ENCODE measurements around the gene SPINT2.

The SPINT2 gene

DNA sequence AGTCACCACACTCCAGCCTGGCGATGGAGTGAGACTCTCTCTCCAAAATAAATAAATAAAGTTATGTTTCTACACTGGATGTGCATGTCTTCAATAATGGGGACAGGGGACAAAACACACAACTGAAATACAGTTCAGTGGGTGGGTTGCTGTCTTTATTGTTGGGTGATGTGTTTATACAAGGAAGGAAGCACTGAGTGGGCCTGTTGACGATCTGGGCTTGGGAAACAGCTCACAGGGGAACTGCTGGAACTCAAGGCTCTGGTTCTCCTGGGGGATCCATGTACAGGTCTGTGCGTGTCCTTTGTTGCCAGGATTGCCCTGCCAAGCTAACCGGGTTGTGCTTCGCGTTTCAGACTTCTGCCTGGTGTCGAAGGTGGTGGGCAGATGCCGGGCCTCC lies 18.9 kb downstream of the SPINT2 start:
- WGBS, 2 experiments (ENCODE audit: insufficient coverage in 2 of 2): 97% methylated on average over 7 to 8 of the region's 8 CpGs
- Histone ChIP-seq H3K36me3 (ENCODE audit: control insufficient read depth, insufficient read depth, low read length) (no peaks in the 10 kb centered on the region), H3K9me3 (ENCODE audit: control insufficient read depth, low read length) (no peaks in the 10 kb centered on the region), H3K27ac (ENCODE audit: low read depth, low read length, severe bottlenecking) (no peak overlapping the region), H3K4me3 (ENCODE audit: extremely low read depth, insufficient read depth, low read length, poor library complexity, severe bottlenecking) (no peak overlapping the region), H3K4me1 (ENCODE audit: control insufficient read depth, insufficient read depth, low read length, poor library complexity, severe bottlenecking) (peaks cover 5% of the 10 kb centered on the region)

DNA sequence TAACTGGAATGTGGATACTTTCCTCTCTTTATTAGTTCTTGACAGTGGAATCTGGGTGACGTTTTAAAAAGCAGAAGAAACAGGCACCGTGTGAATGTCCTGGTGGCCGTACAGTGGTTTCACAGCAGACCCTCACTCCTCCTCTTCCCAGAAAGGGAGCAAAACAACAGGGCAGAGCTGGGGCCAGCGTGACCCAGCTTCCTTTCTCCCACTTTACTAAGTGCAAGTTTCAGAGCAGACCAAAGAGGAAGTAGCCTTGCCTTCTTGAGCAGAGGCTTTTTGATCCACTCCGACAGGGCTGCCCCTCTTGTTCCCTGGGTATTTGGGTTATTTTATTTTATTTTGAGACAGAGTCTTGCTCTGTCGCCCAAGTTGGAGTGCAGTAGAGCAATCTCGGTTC lies 20.0 kb downstream of the SPINT2 start:
- WGBS, 2 experiments (ENCODE audit: insufficient coverage in 2 of 2): 91 to 98% methylated on average over 6 to 7 of the region's 7 CpGs
- H3K9me3 ChIP-seq (ENCODE audit: control insufficient read depth, low read length): no peaks in the 10 kb centered on the region
- peaks cover under 1% of the 10 kb centered on the region for H3K36me3 ChIP-seq (ENCODE audit: control insufficient read depth, insufficient read depth, low read length)
- H3K27ac ChIP-seq (ENCODE audit: low read depth, low read length, severe bottlenecking): no peak overlapping the region
- H3K4me1 ChIP-seq (ENCODE audit: control insufficient read depth, insufficient read depth, low read length, poor library complexity, severe bottlenecking): peaks cover 3% of the 10 kb centered on the region
- H3K4me3 ChIP-seq (ENCODE audit: extremely low read depth, insufficient read depth, low read length, poor library complexity, severe bottlenecking): no peak overlapping the region

DNA sequence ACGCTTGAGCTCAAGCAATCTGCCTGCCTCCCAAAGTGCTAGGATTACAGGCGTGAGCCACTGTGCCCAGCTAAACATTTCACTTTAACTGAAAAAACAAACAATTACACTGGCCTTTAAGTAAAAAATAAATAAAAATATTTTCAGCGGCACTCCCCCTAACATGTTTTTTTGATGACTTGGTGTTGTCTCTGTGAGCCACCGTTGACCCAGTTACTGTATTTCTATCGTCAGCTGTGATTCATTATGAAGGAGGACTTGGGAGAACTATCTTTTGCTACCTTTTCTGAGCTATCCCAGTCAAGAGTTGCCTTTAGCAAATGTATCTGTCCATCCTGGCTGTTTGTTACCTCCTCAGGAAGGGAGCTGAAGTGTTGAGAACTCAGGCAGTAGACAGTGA lies 21.2 kb downstream of the SPINT2 start:
- Histone ChIP-seq H3K4me3 (ENCODE audit: extremely low read depth, insufficient read depth, low read length, poor library complexity, severe bottlenecking) (no peak overlapping the region), H3K4me1 (ENCODE audit: control insufficient read depth, insufficient read depth, low read length, poor library complexity, severe bottlenecking) (peaks cover 3% of the 10 kb centered on the region), H3K9me3 (ENCODE audit: control insufficient read depth, low read length) (no peaks in the 10 kb centered on the region), H3K36me3 (ENCODE audit: control insufficient read depth, insufficient read depth, low read length) (peaks cover 8% of the 10 kb centered on the region), H3K27ac (ENCODE audit: low read depth, low read length, severe bottlenecking) (no peak overlapping the region)
- WGBS, 2 experiments (ENCODE audit: insufficient coverage in 2 of 2): 93 to 100% methylated on average over 2 of the region's 5 CpGs

DNA sequence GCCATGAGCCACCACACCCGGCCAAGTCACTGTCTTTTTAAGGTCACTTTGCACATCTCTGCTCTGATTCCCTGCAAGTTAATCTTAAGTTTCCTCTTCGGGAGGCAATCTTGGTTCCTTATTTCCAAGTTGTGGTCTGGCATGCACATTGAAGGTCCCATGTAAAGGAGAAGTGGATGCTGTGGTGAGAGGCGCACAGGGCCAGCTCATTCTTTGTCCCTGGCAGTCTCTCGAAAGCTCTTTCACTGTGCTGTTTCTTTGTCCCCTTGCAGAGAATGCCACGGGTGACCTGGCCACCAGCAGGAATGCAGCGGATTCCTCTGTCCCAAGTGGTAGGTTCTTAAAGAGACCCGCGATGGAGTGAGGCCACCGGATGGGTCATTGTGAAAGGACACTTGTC lies 23.2 kb downstream of the SPINT2 start:
- peaks cover 8% of the 10 kb centered on the region for H3K36me3 ChIP-seq (ENCODE audit: control insufficient read depth, insufficient read depth, low read length)

DNA sequence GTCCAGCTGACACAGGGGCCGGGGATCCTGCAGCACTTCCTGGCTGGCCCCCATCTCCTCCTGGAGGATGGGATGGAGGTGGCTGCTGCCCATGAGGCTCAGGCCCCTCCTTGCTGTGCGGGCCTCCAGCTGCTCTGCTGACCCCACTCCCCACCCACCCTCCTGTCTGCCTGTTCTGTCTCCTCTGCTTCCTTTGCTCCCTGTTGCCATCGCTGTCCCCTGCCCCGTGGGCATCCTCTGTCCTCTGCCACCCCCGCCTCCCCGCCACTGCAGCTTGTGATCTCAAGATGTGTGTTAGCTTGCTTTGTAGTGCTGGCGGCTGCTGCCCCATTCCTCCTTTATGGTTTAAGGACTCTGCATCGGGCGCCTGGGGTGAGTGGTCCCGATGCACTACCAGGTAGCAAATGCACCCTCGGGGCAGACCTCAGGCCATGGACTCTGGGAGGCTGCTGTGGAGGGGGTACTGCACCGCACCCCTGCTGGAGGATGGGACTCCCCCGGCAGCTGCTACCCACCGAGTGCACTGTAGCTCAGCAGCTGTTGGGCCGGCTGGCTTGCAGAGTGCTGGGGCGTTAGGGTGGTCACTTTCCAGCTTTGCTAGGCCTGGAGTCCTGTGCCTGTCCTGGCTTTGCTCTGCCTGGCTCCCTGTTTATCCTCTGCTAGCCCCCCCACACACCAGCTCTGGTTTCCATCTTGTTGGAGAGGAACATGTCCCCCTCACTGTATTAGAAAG lies 23.9 kb downstream of the SPINT2 start:
- Histone ChIP-seq H3K9me3 (ENCODE audit: control insufficient read depth, low read length) (no peaks in the 10 kb centered on the region), H3K4me3 (ENCODE audit: extremely low read depth, insufficient read depth, low read length, poor library complexity, severe bottlenecking) (no peak overlapping the region), H3K27ac (ENCODE audit: low read depth, low read length, severe bottlenecking) (no peak overlapping the region), H3K36me3 (ENCODE audit: control insufficient read depth, insufficient read depth, low read length) (peaks cover 8% of the 10 kb centered on the region), H3K4me1 (ENCODE audit: control insufficient read depth, insufficient read depth, low read length, poor library complexity, severe bottlenecking) (peaks cover 9% of the 10 kb centered on the region)
- 88 to 97% methylated on average over 12 to 15 of the region's 16 CpGs for WGBS, 2 experiments (ENCODE audit: insufficient coverage in 2 of 2)

More for the DNA sequence above, 23.2 kb downstream of the SPINT2 start:
- no peaks in the 10 kb centered on the region for H3K9me3 ChIP-seq (ENCODE audit: control insufficient read depth, low read length)
- no peak overlapping the region for H3K27ac ChIP-seq (ENCODE audit: low read depth, low read length, severe bottlenecking)
- 92 to 95% methylated on average over 8 to 9 of the region's 9 CpGs for WGBS, 2 experiments (ENCODE audit: insufficient coverage in 2 of 2)
- H3K4me3 ChIP-seq (ENCODE audit: extremely low read depth, insufficient read depth, low read length, poor library complexity, severe bottlenecking): no peak overlapping the region
- H3K4me1 ChIP-seq (ENCODE audit: control insufficient read depth, insufficient read depth, low read length, poor library complexity, severe bottlenecking): peaks cover 9% of the 10 kb centered on the region

DNA sequence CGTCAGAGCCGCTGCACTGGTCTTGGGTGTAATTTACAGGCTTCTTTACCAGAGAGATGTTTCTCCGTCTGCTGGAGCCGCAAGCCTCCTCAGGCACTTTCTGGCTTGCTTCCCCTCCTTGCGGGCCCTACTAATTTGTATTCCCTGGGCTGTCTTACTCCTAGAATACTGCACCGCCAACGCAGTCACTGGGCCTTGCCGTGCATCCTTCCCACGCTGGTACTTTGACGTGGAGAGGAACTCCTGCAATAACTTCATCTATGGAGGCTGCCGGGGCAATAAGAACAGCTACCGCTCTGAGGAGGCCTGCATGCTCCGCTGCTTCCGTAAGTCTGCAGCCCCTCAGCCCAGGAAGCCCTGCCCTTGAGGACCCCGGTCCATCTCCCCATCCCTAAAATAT lies 25.6 kb downstream of the SPINT2 start:
- Histone ChIP-seq H3K36me3 (ENCODE audit: control insufficient read depth, insufficient read depth, low read length) (peaks cover 8% of the 10 kb centered on the region), H3K4me1 (ENCODE audit: control insufficient read depth, insufficient read depth, low read length, poor library complexity, severe bottlenecking) (peaks cover 5% of the 10 kb centered on the region), H3K9me3 (ENCODE audit: control insufficient read depth, low read length) (no peaks in the 10 kb centered on the region), H3K4me3 (ENCODE audit: extremely low read depth, insufficient read depth, low read length, poor library complexity, severe bottlenecking) (no peak overlapping the region), H3K27ac (ENCODE audit: low read depth, low read length, severe bottlenecking) (no peak overlapping the region)
- 96 to 97% methylated on average over 13 to 15 of the region's 15 CpGs for WGBS, 2 experiments (ENCODE audit: insufficient coverage in 2 of 2)

DNA sequence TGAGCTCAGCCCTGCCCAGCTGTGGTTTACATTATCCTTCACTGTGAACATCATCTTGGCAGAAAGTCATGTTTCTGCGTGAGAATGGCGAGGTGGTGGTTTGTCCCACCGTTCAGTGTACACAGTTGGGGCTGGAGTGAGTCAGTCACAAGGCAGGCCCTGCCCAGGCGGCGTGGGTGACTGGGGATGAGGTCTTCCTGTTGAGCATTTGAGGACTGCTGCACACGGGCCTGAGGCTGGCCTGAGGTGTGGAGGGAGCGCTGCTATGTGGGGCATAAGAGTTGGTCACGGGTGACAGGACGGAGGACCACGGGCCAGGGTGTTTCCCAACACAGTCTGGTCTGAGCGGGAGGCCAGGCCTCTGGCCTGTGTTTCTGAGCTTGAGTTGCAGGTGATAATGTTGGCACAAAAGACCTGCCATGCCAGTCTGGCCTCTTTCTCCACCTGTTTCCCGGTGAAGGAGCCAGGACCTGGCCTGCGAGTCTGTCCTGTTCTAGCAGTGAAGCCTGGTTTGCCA lies 26.3 kb downstream of the SPINT2 start:
- H3K4me1 ChIP-seq (ENCODE audit: control insufficient read depth, insufficient read depth, low read length, poor library complexity, severe bottlenecking): peaks cover 5% of the 10 kb centered on the region
- H3K36me3 ChIP-seq (ENCODE audit: control insufficient read depth, insufficient read depth, low read length): peaks cover 8% of the 10 kb centered on the region

DNA sequence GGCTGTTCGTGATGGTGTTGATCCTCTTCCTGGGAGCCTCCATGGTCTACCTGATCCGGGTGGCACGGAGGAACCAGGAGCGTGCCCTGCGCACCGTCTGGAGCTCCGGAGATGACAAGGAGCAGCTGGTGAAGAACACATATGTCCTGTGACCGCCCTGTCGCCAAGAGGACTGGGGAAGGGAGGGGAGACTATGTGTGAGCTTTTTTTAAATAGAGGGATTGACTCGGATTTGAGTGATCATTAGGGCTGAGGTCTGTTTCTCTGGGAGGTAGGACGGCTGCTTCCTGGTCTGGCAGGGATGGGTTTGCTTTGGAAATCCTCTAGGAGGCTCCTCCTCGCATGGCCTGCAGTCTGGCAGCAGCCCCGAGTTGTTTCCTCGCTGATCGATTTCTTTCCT lies 27.5 kb downstream of the SPINT2 start:
- WGBS, 2 experiments (ENCODE audit: insufficient coverage in 2 of 2): 85 to 92% methylated on average over 12 to 14 of the region's 15 CpGs
- peaks cover 1% of the 10 kb centered on the region for H3K9me3 ChIP-seq (ENCODE audit: control insufficient read depth, low read length)
- H3K27ac ChIP-seq (ENCODE audit: low read depth, low read length, severe bottlenecking): no peak overlapping the region
- H3K4me3 ChIP-seq (ENCODE audit: extremely low read depth, insufficient read depth, low read length, poor library complexity, severe bottlenecking): no peak overlapping the region
- H3K4me1 ChIP-seq (ENCODE audit: control insufficient read depth, insufficient read depth, low read length, poor library complexity, severe bottlenecking): peaks cover 5% of the 10 kb centered on the region
- H3K36me3 ChIP-seq (ENCODE audit: control insufficient read depth, insufficient read depth, low read length): peaks cover 8% of the 10 kb centered on the region

More for the DNA sequence above, 26.3 kb downstream of the SPINT2 start:
- Histone ChIP-seq H3K9me3 (ENCODE audit: control insufficient read depth, low read length) (no peaks in the 10 kb centered on the region), H3K27ac (ENCODE audit: low read depth, low read length, severe bottlenecking) (no peak overlapping the region), H3K4me3 (ENCODE audit: extremely low read depth, insufficient read depth, low read length, poor library complexity, severe bottlenecking) (no peak overlapping the region)
- WGBS, 2 experiments (ENCODE audit: insufficient coverage in 2 of 2): 87 to 96% methylated on average over 12 of the region's 13 CpGs

DNA sequence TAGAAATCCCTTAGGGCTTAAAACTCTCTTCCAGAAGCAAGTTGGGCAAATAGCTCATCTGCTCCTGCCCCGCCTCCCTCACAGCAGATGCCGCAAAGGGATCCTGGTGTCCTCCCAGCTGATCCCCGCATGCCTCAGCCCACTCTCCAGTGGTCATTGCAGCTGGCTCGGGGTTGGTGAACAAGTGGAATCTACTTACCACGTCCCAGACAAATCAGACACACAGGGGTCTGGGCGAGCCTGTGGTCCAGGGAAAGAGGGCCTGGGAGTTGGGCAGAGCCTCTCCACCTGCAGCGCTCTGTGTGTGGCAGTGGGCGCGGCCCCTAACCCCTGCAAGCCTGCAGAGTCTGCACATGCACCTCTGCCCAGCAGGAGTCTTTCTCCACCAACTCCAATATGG lies 28.9 kb downstream of the SPINT2 start:
- peaks cover 8% of the 10 kb centered on the region for H3K36me3 ChIP-seq (ENCODE audit: control insufficient read depth, insufficient read depth, low read length)
- H3K27ac ChIP-seq (ENCODE audit: low read depth, low read length, severe bottlenecking): no peak overlapping the region
- peaks cover 5% of the 10 kb centered on the region for H3K9me3 ChIP-seq (ENCODE audit: control insufficient read depth, low read length)
- 95 to 98% methylated on average over 8 of the region's 9 CpGs for WGBS, 2 experiments (ENCODE audit: insufficient coverage in 2 of 2)
- H3K4me1 ChIP-seq (ENCODE audit: control insufficient read depth, insufficient read depth, low read length, poor library complexity, severe bottlenecking): peaks cover 5% of the 10 kb centered on the region
- H3K4me3 ChIP-seq (ENCODE audit: extremely low read depth, insufficient read depth, low read length, poor library complexity, severe bottlenecking): no peak overlapping the region

DNA sequence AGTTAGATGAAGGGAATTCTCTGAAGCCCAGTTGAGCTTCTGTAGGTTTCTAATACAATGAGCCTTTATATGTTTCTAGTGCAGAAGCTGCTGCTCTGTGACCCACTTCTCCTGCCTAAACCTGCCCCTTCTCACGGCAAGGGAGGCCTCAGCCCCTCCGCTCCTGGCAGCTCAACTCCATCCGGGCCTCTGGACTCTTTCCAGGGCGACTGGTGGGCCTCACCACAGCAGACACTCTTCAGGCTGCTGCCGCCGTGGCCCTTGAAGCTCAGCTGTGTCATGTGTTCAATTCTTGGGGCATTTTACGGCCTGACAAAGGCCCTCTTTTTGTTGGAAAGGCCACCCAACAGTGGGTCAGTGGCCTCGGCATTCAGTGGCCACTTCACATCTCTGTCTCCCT lies 29.7 kb downstream of the SPINT2 start:
- Histone ChIP-seq H3K4me1 (ENCODE audit: control insufficient read depth, insufficient read depth, low read length, poor library complexity, severe bottlenecking) (peaks cover 13% of the 10 kb centered on the region), H3K4me3 (ENCODE audit: extremely low read depth, insufficient read depth, low read length, poor library complexity, severe bottlenecking) (no peak overlapping the region), H3K9me3 (ENCODE audit: control insufficient read depth, low read length) (peaks cover 5% of the 10 kb centered on the region), H3K27ac (ENCODE audit: low read depth, low read length, severe bottlenecking) (no peak overlapping the region), H3K36me3 (ENCODE audit: control insufficient read depth, insufficient read depth, low read length) (peaks cover 8% of the 10 kb centered on the region)
- WGBS, 2 experiments (ENCODE audit: insufficient coverage in 2 of 2): 91 to 92% methylated on average over 7 to 8 of the region's 8 CpGs

Data from mesodermal cell (in vitro differentiated cells).